Astrocyte (in vitro differentiated cells and primary cell): ENCODE results near the gene SAFB2. TPM values are rescaled to one million over a fixed set of nuclear protein-coding genes. Genes with fewer than 3 reads are reported as not detected.

ENCODE experiments used
- total RNA-seq: library from RNA; stranded (reverse); gene quantifications from 2 replicates; pipeline ENCODE4 v1.2.1, GENCODE V29; 2021

Gene SAFB2
- total RNA-seq, 1 donor from 2014 or later, result 50.6 TPM

Other genes starting within 250 kb of the SAFB2 start
- gene ZNRF4, start 167.4 kb downstream of the SAFB2 start, total RNA-seq, result 0.19 TPM in 1 of 2 replicates, not detected in the other
- gene TINCR, start 54.8 kb downstream of the SAFB2 start, total RNA-seq, result 0.38 and 1.4 TPM in 2 replicates
- gene SAFB, start 307 bp upstream of the SAFB2 start, total RNA-seq, result 60.4 and 65.1 TPM in 2 replicates
- gene MICOS13, start 57.7 kb upstream of the SAFB2 start, total RNA-seq, result 48.0 and 49.3 TPM in 2 replicates
- gene HSD11B1L, start 58.3 kb upstream of the SAFB2 start, total RNA-seq, result 8.4 and 9.8 TPM in 2 replicates
- gene RPL36, start 67.5 kb upstream of the SAFB2 start, total RNA-seq, result 894 and 943 TPM in 2 replicates
- gene LONP1, start 97.4 kb upstream of the SAFB2 start, total RNA-seq, result 77.8 and 85.2 TPM in 2 replicates
- gene CATSPERD, start 97.9 kb upstream of the SAFB2 start, total RNA-seq, result not detected in 2 replicates
- gene PRR22, start 162.0 kb upstream of the SAFB2 start, total RNA-seq, result 2.0 and 2.4 TPM in 2 replicates
- 18.4 and 19.7 TPM in 2 replicates for gene DUS3L, start 168.4 kb upstream of the SAFB2 start, total RNA-seq
- gene NRTN, start 182.3 kb upstream of the SAFB2 start, total RNA-seq, result 0.62 and 0.66 TPM in 2 replicates
- gene FUT6, start 216.9 kb upstream of the SAFB2 start, total RNA-seq, result 0.09 TPM in 1 of 2 replicates, not detected in the other
- 0.14 and 0.84 TPM in 2 replicates for gene FUT3, start 228.7 kb upstream of the SAFB2 start, total RNA-seq
- gene FUT5, start 247.8 kb upstream of the SAFB2 start, total RNA-seq, result 0.30 and 0.41 TPM in 2 replicates